Astrocyte of the cerebellum (primary cell): ENCODE data around the gene CDCP1.

Experiments
- DNase-seq: peaks from one replicate; pipeline ENCODE4 v3.0.0-alpha.2; 2011; ENCODE audit warnings: low read depth
- H3K4me3 ChIP-seq: 2 replicates; pipeline ENCODE4 v1.5.1; 2011; ENCODE audit warnings: mild to moderate bottlenecking, low read depth, low read length, moderate library complexity
- CTCF ChIP-seq: IDR thresholded peaks from 2 replicates; pipeline ENCODE4 v1.5.1; 2012; ENCODE audit warnings: low read length, low read depth, moderate library complexity, mild to moderate bottlenecking; ENCODE audit errors: missing control alignments
- in situ Hi-C: cut with HindIII; loops from 2 replicates; pipeline ENCODE4 v1.10.0; 2017; ENCODE audit warnings: low sequenced_read_pairs

The CDCP1 gene

GRCh38 chr3:45181496-45181895 lies 35.3 kb upstream of the CDCP1 start:
- in situ Hi-C loops, result no loop called here
- H3K4me3 ChIP-seq, result no peak overlapping the region
- DNase-seq, result no peak
- no peak for TF ChIP-seq CTCF

GRCh38 chr3:45180899-45181298 lies 34.7 kb upstream of the CDCP1 start:
- no peak for TF ChIP-seq CTCF
- H3K4me3 ChIP-seq, result no peak overlapping the region
- in situ Hi-C loops, result no loop called here
- no peak for DNase-seq

GRCh38 chr3:45180051-45180450 lies 33.9 kb upstream of the CDCP1 start:
- DNase-seq, result no peak
- H3K4me3 ChIP-seq, result no peak overlapping the region
- in situ Hi-C loops, result no loop called here
- TF ChIP-seq CTCF, result no peak

GRCh38 chr3:45179163-45179562 lies 33.0 kb upstream of the CDCP1 start:
- DNase-seq, result no peak
- in situ Hi-C loops, result no loop called here
- no peak for TF ChIP-seq CTCF
- H3K4me3 ChIP-seq, result no peak overlapping the region

- in situ Hi-C loops, result no loop called here
- no peak overlapping the region for H3K4me3 ChIP-seq
- DNase-seq, result peak; percentile 79
- TF ChIP-seq CTCF, result no peak
Observed at GRCh38 chr3:45178183-45179023, 32.2 kb upstream of the CDCP1 start.

- in situ Hi-C loops, result no loop called here
Observed at GRCh38 chr3:45176912-45177311, 30.7 kb upstream of the CDCP1 start.

More at GRCh38 chr3:45176912-45177311, 30.7 kb upstream of the CDCP1 start:
- TF ChIP-seq CTCF, result no peak
- no peak overlapping the region for H3K4me3 ChIP-seq
- DNase-seq, result no peak
